Ovary (tissue), 3 donors: ENCODE data around the gene HS6ST2.

Source experiments
- EP300 ChIP-seq: sonication (generic); formaldehyde crosslinking; IDR thresholded peaks from one replicate; pipeline ENCODE4 v1.6.1; 2017; ENCODE audit warnings: antibody characterized with exemption
- POLR2A ChIP-seq: fragments of 450-650 bp; IDR thresholded peaks from one replicate; pipeline ENCODE4 v1.6.1; 2017; ENCODE audit warnings: antibody characterized with exemption, mild to moderate bottlenecking, moderate library complexity
- TF ChIP-seq, protein P1 (sequence below), 3 donors: fragments of 450-650 bp in 2 of 3; fragments of 200-600 bp in 1 of 3; IDR thresholded peaks; one replicate each; pipeline versions ENCODE4 v1.5.1 to v1.8.0; 2016 to 2022; ENCODE audit warnings: antibody characterized with exemption in 3 of 3, mild to moderate bottlenecking in 1 of 3
- donor health status: DM: no; HTN: no; CAD: no.

DNA sequence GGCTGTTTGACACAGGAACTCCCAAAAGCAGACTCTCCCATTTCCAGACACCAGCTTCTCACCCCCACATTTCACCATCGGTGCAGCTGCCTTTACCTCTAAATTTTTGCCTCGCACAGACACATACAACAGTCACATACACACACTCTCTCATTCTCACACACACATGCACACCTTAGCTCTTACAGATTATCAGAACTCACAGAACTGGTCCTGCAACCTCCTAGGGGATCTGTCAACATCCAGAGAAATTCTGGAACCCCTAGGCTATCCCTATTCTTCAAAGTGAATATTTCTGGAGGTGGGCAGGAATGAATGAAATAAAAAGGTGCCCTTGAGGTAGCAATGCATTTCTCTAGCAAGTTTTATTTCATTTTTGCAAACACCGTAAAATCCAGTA, 4.1 kb downstream of the HS6ST2 start:
- TF ChIP-seq, protein P1, sequence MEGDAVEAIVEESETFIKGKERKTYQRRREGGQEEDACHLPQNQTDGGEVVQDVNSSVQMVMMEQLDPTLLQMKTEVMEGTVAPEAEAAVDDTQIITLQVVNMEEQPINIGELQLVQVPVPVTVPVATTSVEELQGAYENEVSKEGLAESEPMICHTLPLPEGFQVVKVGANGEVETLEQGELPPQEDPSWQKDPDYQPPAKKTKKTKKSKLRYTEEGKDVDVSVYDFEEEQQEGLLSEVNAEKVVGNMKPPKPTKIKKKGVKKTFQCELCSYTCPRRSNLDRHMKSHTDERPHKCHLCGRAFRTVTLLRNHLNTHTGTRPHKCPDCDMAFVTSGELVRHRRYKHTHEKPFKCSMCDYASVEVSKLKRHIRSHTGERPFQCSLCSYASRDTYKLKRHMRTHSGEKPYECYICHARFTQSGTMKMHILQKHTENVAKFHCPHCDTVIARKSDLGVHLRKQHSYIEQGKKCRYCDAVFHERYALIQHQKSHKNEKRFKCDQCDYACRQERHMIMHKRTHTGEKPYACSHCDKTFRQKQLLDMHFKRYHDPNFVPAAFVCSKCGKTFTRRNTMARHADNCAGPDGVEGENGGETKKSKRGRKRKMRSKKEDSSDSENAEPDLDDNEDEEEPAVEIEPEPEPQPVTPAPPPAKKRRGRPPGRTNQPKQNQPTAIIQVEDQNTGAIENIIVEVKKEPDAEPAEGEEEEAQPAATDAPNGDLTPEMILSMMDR (IDR thresholded peaks at IDR 0.05), result no peak
- TF ChIP-seq POLR2A (no peak), EP300 (no peak)
